ENCODE measurements around the gene ADGRB3.

ADGRB3 gene

DNA sequence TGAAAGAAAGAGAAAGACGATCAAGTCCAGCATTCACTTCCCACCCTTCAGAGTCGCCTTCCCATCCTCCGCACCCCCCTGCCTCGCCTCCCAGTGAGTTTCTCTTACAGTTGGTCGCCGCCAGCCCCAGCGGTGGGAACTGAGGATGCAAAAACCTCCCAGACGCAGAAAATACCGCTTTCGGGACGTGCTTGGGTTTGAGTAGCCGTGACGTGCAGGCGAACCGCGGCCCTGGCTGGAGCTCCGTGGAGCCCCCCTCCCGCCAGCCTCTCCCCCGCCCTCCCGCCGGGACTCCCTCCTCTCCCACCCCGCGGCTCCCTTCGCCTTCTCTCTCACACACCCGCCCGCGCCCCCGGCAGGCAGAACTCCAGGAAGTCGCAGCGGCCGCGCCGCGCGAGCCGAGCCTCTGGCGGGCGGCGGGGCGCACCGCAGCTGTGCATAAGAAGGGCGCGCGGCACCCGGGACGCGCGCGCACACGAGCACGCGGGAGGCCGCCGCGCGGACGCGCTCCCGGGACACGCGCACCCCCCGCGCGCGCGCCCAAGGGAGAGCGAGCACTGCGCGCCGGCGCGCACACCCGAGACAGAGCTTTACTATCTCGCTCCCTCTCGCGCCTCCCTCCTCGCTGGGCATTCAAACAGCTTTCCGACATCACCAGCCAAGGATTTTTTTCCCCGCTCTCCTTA is at the start of gene ADGRB3:
Gene ADGRB3 (plus strand): TSS at position 557 of the 686 bp plus-strand sequence. CDS start 3,394 bp downstream, outside the sequence.
- in situ Hi-C loops (cut with MboI; ENCODE audit: low sequenced_read_pairs) = no loop called here

DNA sequence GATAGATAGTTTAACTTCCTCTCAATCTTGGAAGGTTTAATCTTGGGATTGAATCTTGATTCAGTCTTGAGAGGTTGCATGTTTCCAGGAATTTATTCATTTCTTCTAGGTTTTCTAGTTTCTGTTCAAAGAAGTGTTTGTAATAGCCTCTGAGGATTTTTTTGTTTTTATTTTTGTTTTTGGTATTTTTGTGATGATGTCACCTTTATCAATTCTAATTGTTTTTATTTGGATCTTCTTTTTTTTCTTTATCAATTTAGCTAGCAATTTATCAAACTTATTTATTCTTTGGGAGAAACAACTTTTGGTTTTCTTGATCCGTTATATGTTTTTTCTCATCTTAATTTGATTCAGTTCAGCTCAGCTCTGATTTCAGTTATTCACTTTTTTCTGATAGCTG is 41.5 kb upstream of the ADGRB3 start:
- in situ Hi-C loops (cut with MboI; ENCODE audit: low sequenced_read_pairs) = no loop called here

DNA sequence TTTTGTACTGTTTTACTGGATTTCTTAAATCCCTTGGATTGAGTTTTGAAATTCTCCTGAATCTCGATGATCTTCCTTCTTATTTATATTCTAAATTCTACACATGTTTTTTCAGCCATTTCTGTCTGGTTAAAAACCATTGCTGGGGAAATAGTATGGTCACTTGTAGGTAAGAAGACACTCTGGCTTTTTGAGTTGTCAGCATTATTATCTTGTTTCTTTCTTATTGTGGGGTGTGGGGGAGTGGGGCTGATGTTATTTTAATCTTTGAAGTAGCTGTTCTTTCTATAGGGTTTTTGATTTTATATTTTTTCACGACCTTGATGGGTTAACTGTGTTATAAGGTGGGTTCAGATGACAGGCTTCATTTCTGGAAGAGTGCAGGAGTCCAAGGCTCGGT is 37.4 kb upstream of the ADGRB3 start:
- in situ Hi-C loops (cut with MboI; ENCODE audit: low sequenced_read_pairs) = no loop called here

- in situ Hi-C loops (cut with MboI; ENCODE audit: low sequenced_read_pairs) = no loop called here
Observed at GRCh38 chr6:68615938-68616337, 19.1 kb upstream of the ADGRB3 start.

GRCh38 chr6:68625998-68626397 is 9.1 kb upstream of the ADGRB3 start:
- in situ Hi-C loops (cut with MboI; ENCODE audit: low sequenced_read_pairs) = no loop called here

DNA sequence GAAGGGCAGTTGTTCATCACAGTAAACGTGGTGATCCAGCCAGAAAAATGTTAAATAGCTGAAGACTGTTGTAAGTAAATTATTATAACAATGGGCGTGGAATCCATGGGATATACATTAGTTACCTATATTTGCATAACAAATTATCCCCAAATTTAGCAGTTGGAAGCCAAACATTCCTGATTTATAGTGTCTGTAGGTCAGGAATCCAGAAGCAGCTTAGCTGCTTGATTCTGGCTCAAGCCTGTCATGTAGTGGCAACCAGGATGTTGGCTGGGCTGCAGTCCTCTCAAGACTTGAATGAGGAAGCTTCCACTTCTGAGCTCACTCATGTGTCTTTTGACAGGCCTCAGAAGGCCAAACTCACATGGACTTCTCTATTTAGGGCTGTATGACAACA is 6.9 kb upstream of the ADGRB3 start:
- in situ Hi-C loops (cut with MboI; ENCODE audit: low sequenced_read_pairs) = no loop called here

DNA sequence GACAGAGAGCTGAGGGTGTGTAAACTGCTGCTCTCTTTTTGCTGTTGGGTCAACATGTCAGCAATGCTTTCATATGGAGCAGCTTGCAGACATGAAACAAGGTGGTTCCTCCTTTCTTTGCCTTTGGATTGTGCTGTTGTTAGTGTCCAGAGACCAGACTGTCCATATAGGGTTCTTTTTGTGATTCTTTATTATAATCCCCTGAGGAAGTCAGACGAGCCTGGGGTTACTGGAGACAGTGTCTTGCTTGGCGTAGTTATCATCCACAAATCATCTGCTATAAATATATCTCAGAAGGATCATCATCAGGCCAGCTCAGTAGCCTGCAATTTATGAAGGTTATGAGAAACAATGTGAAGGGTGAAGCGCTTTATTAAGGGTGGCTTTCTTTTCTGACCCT is 2.3 kb upstream of the ADGRB3 start:
- in situ Hi-C loops (cut with MboI; ENCODE audit: low sequenced_read_pairs) = no loop called here

- in situ Hi-C loops (cut with MboI; ENCODE audit: low sequenced_read_pairs) = no loop called here
Observed at GRCh38 chr6:68633281-68633971, 1.7 kb upstream of the ADGRB3 start.

- in situ Hi-C loops (cut with MboI; ENCODE audit: low sequenced_read_pairs) = no loop called here
Observed at GRCh38 chr6:68633972-68634725, 933 bp upstream of the ADGRB3 start.

DNA sequence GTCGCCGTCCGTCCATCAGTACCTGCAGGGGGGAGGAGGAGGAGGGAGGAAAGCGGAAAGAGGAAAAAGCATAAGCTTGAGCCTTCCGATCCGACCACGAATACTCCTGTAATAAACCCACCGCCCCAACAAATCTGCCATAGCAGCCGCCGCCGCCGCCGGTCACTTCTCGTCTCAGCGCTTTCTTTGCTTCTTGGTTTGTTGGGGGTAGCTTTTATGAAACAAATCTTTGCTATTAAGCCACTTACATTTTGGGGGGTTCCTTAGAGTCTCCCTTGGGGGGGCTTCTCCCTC is 277 bp downstream of the ADGRB3 start:
- in situ Hi-C loops (cut with MboI; ENCODE audit: low sequenced_read_pairs) = no loop called here

DNA sequence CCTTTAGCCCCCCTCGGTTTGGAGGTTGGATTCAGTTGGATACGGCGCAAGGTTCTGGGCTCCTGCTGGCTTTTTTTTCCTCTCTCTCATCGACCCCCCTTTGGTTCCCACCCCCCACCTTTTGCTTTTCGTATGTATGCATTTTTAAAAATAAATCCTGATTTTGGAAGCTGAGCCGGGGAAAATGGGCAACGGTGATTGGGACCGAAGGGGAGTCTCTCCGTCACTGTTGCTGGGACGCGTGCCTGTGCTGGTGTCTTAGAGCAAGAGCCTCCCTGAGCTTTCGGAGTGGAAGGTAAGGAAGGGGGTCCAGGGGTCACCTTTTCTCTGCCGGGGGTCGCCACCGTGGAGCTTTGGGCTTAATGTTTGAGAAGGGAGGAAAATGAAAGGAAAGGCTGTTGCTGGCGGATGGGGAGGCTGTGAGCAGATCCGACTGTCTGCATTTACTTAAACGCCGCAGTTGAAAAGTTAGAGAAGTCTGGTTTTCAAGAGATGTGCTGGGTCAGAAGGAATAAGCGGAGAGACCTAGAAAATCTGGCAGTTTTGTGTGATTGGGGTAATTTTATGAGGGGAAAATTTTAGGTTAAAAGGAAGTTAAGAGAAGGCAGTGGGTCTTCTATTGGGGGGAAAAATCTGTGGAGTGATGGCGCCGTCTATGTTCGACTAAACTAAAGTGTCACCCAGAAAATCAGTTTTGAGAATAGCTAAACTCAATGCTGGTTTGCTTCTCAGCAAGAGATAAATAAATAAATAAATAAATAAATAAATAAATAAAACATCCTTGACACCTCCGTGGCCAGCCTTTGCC is 828 bp downstream of the ADGRB3 start:
- in situ Hi-C loops (cut with MboI; ENCODE audit: low sequenced_read_pairs) = no loop called here

GRCh38 chr6:68636666-68637065 is 1.6 kb downstream of the ADGRB3 start:
- in situ Hi-C loops (cut with MboI; ENCODE audit: low sequenced_read_pairs) = no loop called here

DNA sequence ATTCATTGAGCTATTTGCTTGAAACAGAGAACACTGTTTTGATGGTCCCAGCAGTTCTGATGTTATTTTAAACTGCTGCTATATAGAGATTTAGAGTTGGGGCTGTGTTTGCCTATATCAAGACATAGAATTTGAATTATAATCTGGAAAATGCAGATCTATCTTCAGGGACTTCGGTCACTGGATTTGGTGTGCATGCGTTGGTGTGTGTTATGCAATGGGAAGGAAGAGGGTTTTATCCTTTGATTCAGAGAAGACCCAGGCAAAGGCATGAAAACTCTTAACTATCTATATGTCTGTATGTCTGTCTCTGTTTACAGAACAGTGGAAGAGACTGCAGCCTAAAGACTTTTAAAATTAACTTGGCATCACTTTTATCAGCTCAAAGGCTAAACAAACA is 2.0 kb downstream of the ADGRB3 start:
- in situ Hi-C loops (cut with MboI; ENCODE audit: low sequenced_read_pairs) = no loop called here

DNA sequence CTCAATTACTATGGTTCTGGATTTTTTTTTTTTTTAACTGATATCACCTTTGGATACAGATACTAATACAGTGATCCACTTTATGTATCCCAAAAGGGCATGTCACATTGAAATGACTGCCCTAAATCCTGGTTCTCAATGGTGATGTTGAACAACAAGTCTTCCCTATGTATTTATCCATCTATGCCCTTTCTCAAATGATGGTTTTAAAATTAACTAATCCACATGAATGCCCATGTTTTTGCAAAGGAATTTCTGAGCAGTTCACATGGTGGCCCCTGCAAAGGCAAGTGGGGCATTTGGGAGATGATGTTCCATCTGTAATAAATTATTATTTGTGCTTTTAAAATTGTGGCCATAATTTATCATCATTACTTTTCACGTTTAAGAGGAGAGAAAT is 2.7 kb downstream of the ADGRB3 start:
- in situ Hi-C loops (cut with MboI; ENCODE audit: low sequenced_read_pairs) = no loop called here

DNA sequence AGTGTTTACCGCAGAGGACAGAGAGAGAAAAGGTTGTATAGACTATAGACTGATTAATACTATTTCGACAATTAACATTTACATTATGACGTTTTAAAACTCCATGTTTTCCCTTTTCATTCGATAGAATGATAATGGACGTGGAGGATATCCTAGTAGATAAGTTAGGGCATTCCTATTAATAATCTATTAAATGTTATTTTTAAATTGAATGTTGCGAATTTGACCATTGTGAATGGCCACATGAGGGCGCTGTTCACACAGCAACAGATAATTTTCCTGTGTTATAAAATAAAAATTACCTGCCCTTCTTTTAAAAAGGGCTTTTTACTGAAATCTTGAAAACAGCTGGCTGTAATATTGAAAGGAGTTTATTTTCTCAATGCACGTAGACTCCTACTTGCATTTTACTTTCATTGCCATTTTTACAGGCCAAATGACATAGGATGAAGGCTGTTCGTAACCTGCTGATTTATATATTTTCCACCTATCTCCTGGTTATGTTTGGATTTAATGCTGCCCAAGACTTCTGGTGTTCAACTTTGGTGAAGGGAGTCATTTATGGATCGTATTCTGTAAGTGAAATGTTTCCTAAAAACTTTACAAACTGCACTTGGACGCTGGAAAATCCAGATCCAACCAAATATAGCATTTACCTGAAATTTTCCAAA is 3.3 kb downstream of the ADGRB3 start:
- in situ Hi-C loops (cut with MboI; ENCODE audit: low sequenced_read_pairs) = no loop called here

DNA sequence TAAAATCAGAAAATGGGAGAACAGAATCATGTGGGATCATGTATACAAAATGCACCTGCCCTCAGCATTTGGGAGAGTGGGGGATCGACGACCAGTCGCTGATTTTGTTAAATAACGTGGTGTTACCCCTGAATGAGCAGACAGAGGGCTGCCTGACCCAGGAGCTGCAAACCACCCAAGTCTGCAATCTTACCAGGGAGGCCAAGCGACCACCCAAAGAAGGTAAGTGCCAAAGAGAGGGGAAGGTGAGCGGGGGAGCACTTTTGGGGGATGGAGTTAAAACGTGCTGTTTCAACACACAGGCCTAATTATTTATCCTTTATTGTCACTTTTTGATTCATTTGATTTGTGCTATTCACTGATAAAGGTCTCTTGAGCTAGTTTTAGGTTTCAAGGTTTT is 4.1 kb downstream of the ADGRB3 start:
- in situ Hi-C loops (cut with MboI; ENCODE audit: low sequenced_read_pairs) = no loop called here

GRCh38 chr6:68639826-68640490 is 4.9 kb downstream of the ADGRB3 start:
- in situ Hi-C loops (cut with MboI; ENCODE audit: low sequenced_read_pairs) = no loop called here

DNA sequence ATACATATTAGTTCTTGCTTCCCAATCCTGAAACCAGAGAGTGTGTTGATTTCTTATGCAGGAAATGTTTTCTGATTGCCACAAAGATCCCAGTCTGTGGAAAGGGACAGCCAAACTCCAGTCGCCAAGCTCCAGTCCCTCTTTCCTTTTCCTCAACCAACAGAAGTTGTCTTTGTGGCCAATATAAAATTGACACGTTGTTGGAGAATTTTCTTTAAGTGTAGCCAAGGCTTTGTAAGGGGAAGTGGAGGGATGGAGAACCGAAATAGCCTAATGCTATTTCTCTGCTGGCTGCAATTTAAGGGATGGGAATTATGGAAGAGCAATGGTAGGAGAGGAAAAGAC is 5.4 kb downstream of the ADGRB3 start:
- in situ Hi-C loops (cut with MboI; ENCODE audit: low sequenced_read_pairs) = no loop called here

DNA sequence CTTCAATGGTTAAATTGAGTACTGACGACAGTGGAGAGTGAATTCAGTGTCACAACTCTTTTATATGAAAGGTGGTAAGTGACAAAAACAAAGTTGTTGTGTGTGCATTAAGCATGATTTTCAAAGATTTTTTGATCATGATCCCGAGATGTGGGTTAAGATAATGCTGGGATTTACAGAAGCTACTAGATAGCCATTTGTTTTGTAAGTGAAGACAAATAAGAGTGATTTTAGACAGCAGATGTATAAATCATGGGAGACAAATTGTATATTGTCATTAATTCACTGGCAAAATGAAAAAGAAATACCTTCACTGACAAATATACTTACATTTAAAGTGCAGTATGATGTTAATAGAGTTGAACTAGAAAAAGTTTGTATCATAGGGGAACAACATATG is 6.1 kb downstream of the ADGRB3 start:
- in situ Hi-C loops (cut with MboI; ENCODE audit: low sequenced_read_pairs) = no loop called here

GRCh38 chr6:68642081-68642480 is 7.0 kb downstream of the ADGRB3 start:
- in situ Hi-C loops (cut with MboI; ENCODE audit: low sequenced_read_pairs) = no loop called here
